Activated CD4-positive, alpha-beta T cell treated with anti-CD3 and anti-CD28 coated beads, Interleukin-2, amount 10 ng/mL, durations not matched to agents 24 days and 14 days (primary cell): ENCODE data around the gene EIF3F. TPM values are rescaled to one million over a fixed set of nuclear protein-coding genes. Genes with fewer than 3 reads are reported as not detected.

Experiments
- DNase-seq: peaks from one replicate; pipeline ENCODE4 v3.0.0; 2022
- H3K27ac Mint-ChIP-seq: one replicate; pipeline ENCODE4 v1.8.0; 2022; ENCODE audit warnings: mild to moderate bottlenecking, mixed read lengths
- H3K27me3 Mint-ChIP-seq: one replicate; pipeline ENCODE4 v1.8.0; 2022; ENCODE audit warnings: mixed read lengths
- H3K36me3 Mint-ChIP-seq: one replicate; pipeline ENCODE4 v1.8.0; 2022; ENCODE audit warnings: low read depth, mild to moderate bottlenecking, mixed read lengths
- H3K4me1 Mint-ChIP-seq: one replicate; pipeline ENCODE4 v1.8.0; 2021; ENCODE audit warnings: mixed read lengths
- H3K4me3 Mint-ChIP-seq: one replicate; pipeline ENCODE4 v1.8.0; 2022; ENCODE audit warnings: mild to moderate bottlenecking, moderate library complexity, mixed read lengths
- H3K9me3 Mint-ChIP-seq: one replicate; pipeline ENCODE4 v1.8.0; 2021; ENCODE audit warnings: mixed read lengths
- intact Hi-C: fragments of 100-400 bp; cut with micrococcal nuclease; formaldehyde crosslinking; loops from one replicate; pipeline ENCODE4 v1.15.1; 2023
- total RNA-seq: library from RNA; stranded (reverse); gene quantifications from 2 replicates; pipeline ENCODE4 v1.2.3, GENCODE V29; 2022

EIF3F gene
- total RNA-seq, 1 donor from 2014 or later: 226 TPM

GRCh38 chr11:8004008-8004407, 16.9 kb downstream of the EIF3F start:
- Mint-ChIP-seq H3K9me3 (no peaks in the 10 kb centered on the region), H3K27me3 (no peaks in the 10 kb centered on the region), H3K27ac (no peak overlapping the region), H3K4me1 (no peaks in the 10 kb centered on the region), H3K36me3 (peaks cover 8% of the 10 kb centered on the region), H3K4me3 (no peak overlapping the region)
- intact Hi-C loops: loop anchor here (10.0 kb wide), 1 partner anchor 261 kb away; the partner anchor contains the start of gene LMO1
- no peak for DNase-seq

- Mint-ChIP-seq H3K36me3 (peaks cover 1% of the 10 kb centered on the region), H3K4me1 (no peaks in the 10 kb centered on the region), H3K9me3 (no peaks in the 10 kb centered on the region), H3K4me3 (no peak overlapping the region), H3K27me3 (no peaks in the 10 kb centered on the region), H3K27ac (no peak overlapping the region)
- intact Hi-C loops: loop anchor here (10.0 kb wide), 1 partner anchor 259 kb away; the partner anchor contains the start of gene LMO1
- no peak for DNase-seq
These were observed 18.4 kb downstream of the EIF3F start for GRCh38 chr11:8005556-8005955.

- Mint-ChIP-seq H3K27me3 (peaks cover 2% of the 10 kb centered on the region), H3K9me3 (no peaks in the 10 kb centered on the region), H3K4me3 (no peak overlapping the region), H3K36me3 (no peaks in the 10 kb centered on the region), H3K27ac (no peak overlapping the region), H3K4me1 (no peaks in the 10 kb centered on the region)
- DNase-seq: peak; percentile 81
- intact Hi-C loops: loop anchor here (1.0 to 10.0 kb wide), 4 partner anchors 26 to 258 kb away; partner anchors contain the start of gene LMO1
These were observed 19.3 kb downstream of the EIF3F start for GRCh38 chr11:8006349-8006977.

GRCh38 chr11:8008212-8008611, 21.1 kb downstream of the EIF3F start:
- peaks cover 4% of the 10 kb centered on the region for H3K27me3 Mint-ChIP-seq
- H3K4me3 Mint-ChIP-seq: no peak overlapping the region
- no peak for DNase-seq
- no peaks in the 10 kb centered on the region for H3K36me3 Mint-ChIP-seq
- H3K4me1 Mint-ChIP-seq: no peaks in the 10 kb centered on the region
- no peak overlapping the region for H3K27ac Mint-ChIP-seq
- H3K9me3 Mint-ChIP-seq: no peaks in the 10 kb centered on the region
- intact Hi-C loops: loop anchor here (10.0 kb wide), 1 partner anchor 257 kb away; the partner anchor contains the start of gene LMO1

GRCh38 chr11:8009856-8010255, 22.7 kb downstream of the EIF3F start:
- H3K9me3 Mint-ChIP-seq: no peaks in the 10 kb centered on the region
- peaks cover 12% of the 10 kb centered on the region for H3K27me3 Mint-ChIP-seq
- no peak for DNase-seq
- no peaks in the 10 kb centered on the region for H3K4me1 Mint-ChIP-seq
- intact Hi-C loops: loop anchor here (10.0 kb wide), 2 partner anchors 255 to 575 kb away; partner anchors contain the start of gene LMO1
- no peak overlapping the region for H3K4me3 Mint-ChIP-seq
- H3K27ac Mint-ChIP-seq: no peak overlapping the region
- no peaks in the 10 kb centered on the region for H3K36me3 Mint-ChIP-seq

GRCh38 chr11:8011371-8011770, 24.2 kb downstream of the EIF3F start:
- H3K27me3 Mint-ChIP-seq: peaks cover 21% of the 10 kb centered on the region
- no peaks in the 10 kb centered on the region for H3K9me3 Mint-ChIP-seq
- H3K4me3 Mint-ChIP-seq: no peak overlapping the region
- H3K4me1 Mint-ChIP-seq: no peaks in the 10 kb centered on the region
- intact Hi-C loops: loop anchor here (10.0 kb wide), 1 partner anchor 573 kb away; no protein-coding TSS in a partner anchor
- no peak overlapping the region for H3K27ac Mint-ChIP-seq
- H3K36me3 Mint-ChIP-seq: no peaks in the 10 kb centered on the region
- DNase-seq: no peak

- H3K27ac Mint-ChIP-seq: no peak overlapping the region
- H3K27me3 Mint-ChIP-seq: peaks cover 28% of the 10 kb centered on the region
- no peak for DNase-seq
- H3K4me1 Mint-ChIP-seq: no peaks in the 10 kb centered on the region
- no peaks in the 10 kb centered on the region for H3K9me3 Mint-ChIP-seq
- intact Hi-C loops: loop anchor here (10.0 kb wide), 1 partner anchor 573 kb away; no protein-coding TSS in a partner anchor
- H3K4me3 Mint-ChIP-seq: no peak overlapping the region
- no peaks in the 10 kb centered on the region for H3K36me3 Mint-ChIP-seq
These were observed 24.9 kb downstream of the EIF3F start for GRCh38 chr11:8011981-8012444.

GRCh38 chr11:8013833-8014232, 26.7 kb downstream of the EIF3F start:
- H3K36me3 Mint-ChIP-seq: no peaks in the 10 kb centered on the region
- peaks cover 41% of the 10 kb centered on the region for H3K27me3 Mint-ChIP-seq
- intact Hi-C loops: loop anchor here (10.0 kb wide), 1 partner anchor 571 kb away; no protein-coding TSS in a partner anchor
- no peak overlapping the region for H3K27ac Mint-ChIP-seq
- no peak overlapping the region for H3K4me3 Mint-ChIP-seq
- H3K4me1 Mint-ChIP-seq: peaks cover 3% of the 10 kb centered on the region
- DNase-seq: no peak
- no peaks in the 10 kb centered on the region for H3K9me3 Mint-ChIP-seq

GRCh38 chr11:8015753-8016239, 28.7 kb downstream of the EIF3F start:
- no peak overlapping the region for H3K4me3 Mint-ChIP-seq
- no peaks in the 10 kb centered on the region for H3K9me3 Mint-ChIP-seq
- DNase-seq: no peak
- no peaks in the 10 kb centered on the region for H3K36me3 Mint-ChIP-seq
- H3K27me3 Mint-ChIP-seq: peaks cover 51% of the 10 kb centered on the region
- H3K4me1 Mint-ChIP-seq: peaks cover 11% of the 10 kb centered on the region
- intact Hi-C loops: loop anchor here (10.0 kb wide), 1 partner anchor 569 kb away; no protein-coding TSS in a partner anchor
- no peak overlapping the region for H3K27ac Mint-ChIP-seq

GRCh38 chr11:8016440-8016839, 29.3 kb downstream of the EIF3F start:
- no peak overlapping the region for H3K27ac Mint-ChIP-seq
- H3K9me3 Mint-ChIP-seq: no peaks in the 10 kb centered on the region
- peaks cover 51% of the 10 kb centered on the region for H3K27me3 Mint-ChIP-seq
- H3K4me1 Mint-ChIP-seq: peaks cover 11% of the 10 kb centered on the region
- intact Hi-C loops: loop anchor here (10.0 kb wide), 1 partner anchor 568 kb away; no protein-coding TSS in a partner anchor
- no peak overlapping the region for H3K4me3 Mint-ChIP-seq
- no peak for DNase-seq
- no peaks in the 10 kb centered on the region for H3K36me3 Mint-ChIP-seq

- Mint-ChIP-seq H3K27me3 (peaks cover 53% of the 10 kb centered on the region), H3K4me3 (no peak overlapping the region), H3K9me3 (no peaks in the 10 kb centered on the region), H3K4me1 (peaks cover 11% of the 10 kb centered on the region), H3K36me3 (no peaks in the 10 kb centered on the region), H3K27ac (no peak overlapping the region)
- DNase-seq: no peak
- intact Hi-C loops: loop anchor here (10.0 kb wide), 1 partner anchor 568 kb away; no protein-coding TSS in a partner anchor
These were observed 29.9 kb downstream of the EIF3F start for GRCh38 chr11:8017071-8017470.

GRCh38 chr11:8017894-8018483, 30.9 kb downstream of the EIF3F start:
- DNase-seq: no peak
- intact Hi-C loops: loop anchor here (2.0 to 10.0 kb wide), 2 partner anchors 31 to 567 kb away; partner anchors contain the start of gene EIF3F

GRCh38 chr11:8018484-8019313, 31.6 kb downstream of the EIF3F start:
- Mint-ChIP-seq H3K4me1 (peaks cover 11% of the 10 kb centered on the region), H3K27ac (peak overlapping the region; percentile 51), H3K36me3 (no peaks in the 10 kb centered on the region), H3K4me3 (peak overlapping the region; percentile 75), H3K9me3 (no peaks in the 10 kb centered on the region), H3K27me3 (peaks cover 55% of the 10 kb centered on the region)
- intact Hi-C loops: loop anchor here (2.0 to 10.0 kb wide), 2 partner anchors 32 to 566 kb away; partner anchors contain the start of gene EIF3F
- DNase-seq: peak; percentile 90

More at GRCh38 chr11:8017894-8018483, 30.9 kb downstream of the EIF3F start:
- peak overlapping the region; percentile 51 for H3K27ac Mint-ChIP-seq
- H3K4me3 Mint-ChIP-seq: peak overlapping the region; percentile 75
- H3K27me3 Mint-ChIP-seq: peaks cover 56% of the 10 kb centered on the region
- H3K36me3 Mint-ChIP-seq: no peaks in the 10 kb centered on the region
- peaks cover 11% of the 10 kb centered on the region for H3K4me1 Mint-ChIP-seq
- no peaks in the 10 kb centered on the region for H3K9me3 Mint-ChIP-seq
